Measurements from ENCODE around the gene RABGAP1L.

Gene RABGAP1L

GRCh38 chr1:174724219-174724618 lies 564.9 kb downstream of the RABGAP1L start:
- no peaks in the 10 kb centered on the region for H3K9me3 ChIP-seq (ENCODE audit: low read depth, low read length)
- no peak overlapping the region for H3K4me3 ChIP-seq

GRCh38 chr1:174726167-174726879 lies 567.0 kb downstream of the RABGAP1L start:
- no peaks in the 10 kb centered on the region for H3K9me3 ChIP-seq (ENCODE audit: low read depth, low read length)
- TF ChIP-seq FOXP2 (optimal IDR thresholded peaks at IDR 0.05; ENCODE audit: control extremely low read depth, extremely low read length, insufficient read depth) (no peak), EZH2 (IDR thresholded peaks at IDR 0.05) (no peak), POLR2AphosphoS5 (IDR thresholded peaks at IDR 0.05; ENCODE audit: borderline replicate concordance, low read depth, low read length) (no peak)
- no peak overlapping the region for H3K27ac ChIP-seq
- DNase-seq (ENCODE audit: low read depth, low spot score): peak; percentile 35
- H3K4me3 ChIP-seq: no peak overlapping the region
- H3K36me3 ChIP-seq (ENCODE audit: insufficient read depth, low read length): no peaks in the 10 kb centered on the region
- H3K9ac ChIP-seq (ENCODE audit: insufficient read length): no peak overlapping the region

More at GRCh38 chr1:174724219-174724618, 564.9 kb downstream of the RABGAP1L start:
- H3K27ac ChIP-seq: peak overlapping the region; percentile 4; the same call in 1 of the 2 replicates
- no peak overlapping the region for H3K9ac ChIP-seq (ENCODE audit: insufficient read length)
- no peak for TF ChIP-seq FOXP2 (optimal IDR thresholded peaks at IDR 0.05; ENCODE audit: control extremely low read depth, extremely low read length, insufficient read depth)
- TF ChIP-seq POLR2AphosphoS5 (IDR thresholded peaks at IDR 0.05; ENCODE audit: borderline replicate concordance, low read depth, low read length): no peak
- TF ChIP-seq EZH2 (IDR thresholded peaks at IDR 0.05): no peak
- DNase-seq (ENCODE audit: low read depth, low spot score): no peak
- no peaks in the 10 kb centered on the region for H3K36me3 ChIP-seq (ENCODE audit: insufficient read depth, low read length)

- no peak for TF ChIP-seq POLR2AphosphoS5 (IDR thresholded peaks at IDR 0.05; ENCODE audit: borderline replicate concordance, low read depth, low read length)
- no peak for TF ChIP-seq FOXP2 (optimal IDR thresholded peaks at IDR 0.05; ENCODE audit: control extremely low read depth, extremely low read length, insufficient read depth)
- TF ChIP-seq EZH2 (IDR thresholded peaks at IDR 0.05): no peak
- Histone ChIP-seq H3K4me3 (no peak overlapping the region), H3K36me3 (ENCODE audit: insufficient read depth, low read length) (no peaks in the 10 kb centered on the region), H3K9ac (ENCODE audit: insufficient read length) (no peak overlapping the region), H3K9me3 (ENCODE audit: low read depth, low read length) (no peaks in the 10 kb centered on the region), H3K27ac (no peak overlapping the region)
- no peak for DNase-seq (ENCODE audit: low read depth, low spot score)
Measured at GRCh38 chr1:174726880-174727585, 567.7 kb downstream of the RABGAP1L start.

- H3K27ac ChIP-seq: no peak overlapping the region
- H3K36me3 ChIP-seq (ENCODE audit: insufficient read depth, low read length): no peaks in the 10 kb centered on the region
- H3K9ac ChIP-seq (ENCODE audit: insufficient read length): no peak overlapping the region
- TF ChIP-seq POLR2AphosphoS5 (IDR thresholded peaks at IDR 0.05; ENCODE audit: borderline replicate concordance, low read depth, low read length) (no peak), FOXP2 (optimal IDR thresholded peaks at IDR 0.05; ENCODE audit: control extremely low read depth, extremely low read length, insufficient read depth) (no peak), EZH2 (IDR thresholded peaks at IDR 0.05) (no peak)
- H3K9me3 ChIP-seq (ENCODE audit: low read depth, low read length): no peaks in the 10 kb centered on the region
- no peak overlapping the region for H3K4me3 ChIP-seq
- DNase-seq (ENCODE audit: low read depth, low spot score): no peak
Measured at GRCh38 chr1:174734270-174734669, 575.0 kb downstream of the RABGAP1L start.

GRCh38 chr1:174736831-174737230 lies 577.5 kb downstream of the RABGAP1L start:
- no peak overlapping the region for H3K27ac ChIP-seq
- H3K4me3 ChIP-seq: no peak overlapping the region
- H3K9ac ChIP-seq (ENCODE audit: insufficient read length): no peak overlapping the region
- TF ChIP-seq FOXP2 (optimal IDR thresholded peaks at IDR 0.05; ENCODE audit: control extremely low read depth, extremely low read length, insufficient read depth): no peak
- TF ChIP-seq POLR2AphosphoS5 (IDR thresholded peaks at IDR 0.05; ENCODE audit: borderline replicate concordance, low read depth, low read length): no peak
- no peak for TF ChIP-seq EZH2 (IDR thresholded peaks at IDR 0.05)
- H3K9me3 ChIP-seq (ENCODE audit: low read depth, low read length): no peaks in the 10 kb centered on the region
- H3K36me3 ChIP-seq (ENCODE audit: insufficient read depth, low read length): no peaks in the 10 kb centered on the region
- no peak for DNase-seq (ENCODE audit: low read depth, low spot score)

- H3K36me3 ChIP-seq (ENCODE audit: insufficient read depth, low read length): no peaks in the 10 kb centered on the region
- H3K4me3 ChIP-seq: no peak overlapping the region
- H3K9ac ChIP-seq (ENCODE audit: insufficient read length): no peak overlapping the region
- no peak for DNase-seq (ENCODE audit: low read depth, low spot score)
- H3K27ac ChIP-seq: no peak overlapping the region
- H3K9me3 ChIP-seq (ENCODE audit: low read depth, low read length): no peaks in the 10 kb centered on the region
- TF ChIP-seq POLR2AphosphoS5 (IDR thresholded peaks at IDR 0.05; ENCODE audit: borderline replicate concordance, low read depth, low read length) (no peak), EZH2 (IDR thresholded peaks at IDR 0.05) (no peak), FOXP2 (optimal IDR thresholded peaks at IDR 0.05; ENCODE audit: control extremely low read depth, extremely low read length, insufficient read depth) (no peak)
Measured at GRCh38 chr1:174740249-174740968, 581.1 kb downstream of the RABGAP1L start.

GRCh38 chr1:174742805-174743653 lies 583.7 kb downstream of the RABGAP1L start:
- no peaks in the 10 kb centered on the region for H3K36me3 ChIP-seq (ENCODE audit: insufficient read depth, low read length)
- no peak overlapping the region for H3K9ac ChIP-seq (ENCODE audit: insufficient read length)
- no peaks in the 10 kb centered on the region for H3K9me3 ChIP-seq (ENCODE audit: low read depth, low read length)
- no peak for DNase-seq (ENCODE audit: low read depth, low spot score)
- TF ChIP-seq POLR2AphosphoS5 (IDR thresholded peaks at IDR 0.05; ENCODE audit: borderline replicate concordance, low read depth, low read length): no peak
- TF ChIP-seq EZH2 (IDR thresholded peaks at IDR 0.05): no peak
- no peak for TF ChIP-seq FOXP2 (optimal IDR thresholded peaks at IDR 0.05; ENCODE audit: control extremely low read depth, extremely low read length, insufficient read depth)
- H3K27ac ChIP-seq: no peak overlapping the region
- no peak overlapping the region for H3K4me3 ChIP-seq
